ENCODE measurements around the gene NOTUM.

The NOTUM gene

DNA sequence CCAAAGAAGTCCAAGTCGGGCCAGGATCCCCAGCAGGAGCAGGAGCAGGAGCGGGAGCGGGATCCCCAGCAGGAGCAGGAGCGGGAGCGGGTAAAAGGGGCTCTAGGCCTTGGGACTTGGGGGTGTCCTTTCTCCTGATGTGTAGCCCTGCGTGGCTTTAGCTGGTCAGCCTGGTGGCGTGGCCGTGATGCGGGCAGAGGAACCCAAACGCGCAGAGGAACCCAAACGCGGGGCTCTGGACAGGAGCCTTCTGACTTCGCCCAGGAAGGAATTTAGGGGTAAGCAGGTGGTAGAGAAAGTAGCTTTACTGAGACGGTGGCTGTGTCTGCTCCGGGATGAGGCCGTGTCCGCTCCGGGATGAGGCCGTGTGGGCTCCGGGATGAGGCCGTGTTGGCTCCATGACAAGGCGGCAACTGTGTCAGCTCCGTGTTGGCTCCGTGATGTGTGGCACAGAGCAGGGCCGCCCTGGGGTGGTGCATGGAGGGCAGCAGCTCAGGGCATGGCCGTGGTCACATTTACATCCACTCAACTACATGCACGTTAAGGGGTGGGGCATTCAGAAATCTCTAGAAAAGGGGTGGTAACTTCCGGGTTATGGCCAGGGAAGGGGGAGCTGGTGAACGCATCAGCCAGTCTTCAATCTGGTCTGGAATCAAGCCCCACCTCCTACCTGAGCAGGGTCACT is 35.9 kb upstream of the NOTUM start:
- POLR2A ChIA-PET: interaction anchor here (0.5 to 0.6 kb wide), 2 partner anchors 27 to 61 kb away, joined by 3 to 4 read pairs; no protein-coding TSS in a partner anchor
- TF ChIP-seq, protein P1, sequence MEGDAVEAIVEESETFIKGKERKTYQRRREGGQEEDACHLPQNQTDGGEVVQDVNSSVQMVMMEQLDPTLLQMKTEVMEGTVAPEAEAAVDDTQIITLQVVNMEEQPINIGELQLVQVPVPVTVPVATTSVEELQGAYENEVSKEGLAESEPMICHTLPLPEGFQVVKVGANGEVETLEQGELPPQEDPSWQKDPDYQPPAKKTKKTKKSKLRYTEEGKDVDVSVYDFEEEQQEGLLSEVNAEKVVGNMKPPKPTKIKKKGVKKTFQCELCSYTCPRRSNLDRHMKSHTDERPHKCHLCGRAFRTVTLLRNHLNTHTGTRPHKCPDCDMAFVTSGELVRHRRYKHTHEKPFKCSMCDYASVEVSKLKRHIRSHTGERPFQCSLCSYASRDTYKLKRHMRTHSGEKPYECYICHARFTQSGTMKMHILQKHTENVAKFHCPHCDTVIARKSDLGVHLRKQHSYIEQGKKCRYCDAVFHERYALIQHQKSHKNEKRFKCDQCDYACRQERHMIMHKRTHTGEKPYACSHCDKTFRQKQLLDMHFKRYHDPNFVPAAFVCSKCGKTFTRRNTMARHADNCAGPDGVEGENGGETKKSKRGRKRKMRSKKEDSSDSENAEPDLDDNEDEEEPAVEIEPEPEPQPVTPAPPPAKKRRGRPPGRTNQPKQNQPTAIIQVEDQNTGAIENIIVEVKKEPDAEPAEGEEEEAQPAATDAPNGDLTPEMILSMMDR (IDR thresholded peaks at IDR 0.05; ENCODE audit: control extremely low read depth, extremely low read depth, low read depth, missing control alignments): no peak
- DNase-seq (ENCODE audit: extremely low spot score): no peak
- CTCF ChIA-PET: interaction anchor here (0.8 to 1.7 kb wide), 2 partner anchors 24 to 34 kb away, joined by 3 to 5 read pairs; no protein-coding TSS in a partner anchor

GRCh38 chr17:81996232-81996756 is 35.3 kb upstream of the NOTUM start:
- TF ChIP-seq, protein P1 (IDR thresholded peaks at IDR 0.05; ENCODE audit: control extremely low read depth, extremely low read depth, low read depth, missing control alignments): no peak
- ChIA-PET CTCF (interaction anchor here (0.8 to 1.7 kb wide), 2 partner anchors 24 to 34 kb away, joined by 3 to 5 read pairs; no protein-coding TSS in a partner anchor), POLR2A (interaction anchor here (0.5 kb wide), 1 partner anchor 26 kb away, joined by 3 read pairs; no protein-coding TSS in a partner anchor)
- DNase-seq (ENCODE audit: extremely low spot score): no peak

- no peak for DNase-seq (ENCODE audit: extremely low spot score)
- POLR2A ChIA-PET: no interaction called here
- TF ChIP-seq, protein P1 (IDR thresholded peaks at IDR 0.05; ENCODE audit: control extremely low read depth, extremely low read depth, low read depth, missing control alignments): no peak
- CTCF ChIA-PET: interaction anchor here (0.9 to 1.2 kb wide), 2 partner anchors 33 to 36 kb away, joined by 3 read pairs; no protein-coding TSS in a partner anchor
These were observed 34.7 kb upstream of the NOTUM start for GRCh38 chr17:81995463-81996231.

- no peak for DNase-seq (ENCODE audit: extremely low spot score)
- TF ChIP-seq, protein P1 (IDR thresholded peaks at IDR 0.05; ENCODE audit: control extremely low read depth, extremely low read depth, low read depth, missing control alignments): no peak
- POLR2A ChIA-PET: no interaction called here
- CTCF ChIA-PET: interaction anchor here (0.9 to 1.2 kb wide), 2 partner anchors 34 to 35 kb away, joined by 3 read pairs; no protein-coding TSS in a partner anchor
These were observed 33.8 kb upstream of the NOTUM start for GRCh38 chr17:81994593-81995462.

DNA sequence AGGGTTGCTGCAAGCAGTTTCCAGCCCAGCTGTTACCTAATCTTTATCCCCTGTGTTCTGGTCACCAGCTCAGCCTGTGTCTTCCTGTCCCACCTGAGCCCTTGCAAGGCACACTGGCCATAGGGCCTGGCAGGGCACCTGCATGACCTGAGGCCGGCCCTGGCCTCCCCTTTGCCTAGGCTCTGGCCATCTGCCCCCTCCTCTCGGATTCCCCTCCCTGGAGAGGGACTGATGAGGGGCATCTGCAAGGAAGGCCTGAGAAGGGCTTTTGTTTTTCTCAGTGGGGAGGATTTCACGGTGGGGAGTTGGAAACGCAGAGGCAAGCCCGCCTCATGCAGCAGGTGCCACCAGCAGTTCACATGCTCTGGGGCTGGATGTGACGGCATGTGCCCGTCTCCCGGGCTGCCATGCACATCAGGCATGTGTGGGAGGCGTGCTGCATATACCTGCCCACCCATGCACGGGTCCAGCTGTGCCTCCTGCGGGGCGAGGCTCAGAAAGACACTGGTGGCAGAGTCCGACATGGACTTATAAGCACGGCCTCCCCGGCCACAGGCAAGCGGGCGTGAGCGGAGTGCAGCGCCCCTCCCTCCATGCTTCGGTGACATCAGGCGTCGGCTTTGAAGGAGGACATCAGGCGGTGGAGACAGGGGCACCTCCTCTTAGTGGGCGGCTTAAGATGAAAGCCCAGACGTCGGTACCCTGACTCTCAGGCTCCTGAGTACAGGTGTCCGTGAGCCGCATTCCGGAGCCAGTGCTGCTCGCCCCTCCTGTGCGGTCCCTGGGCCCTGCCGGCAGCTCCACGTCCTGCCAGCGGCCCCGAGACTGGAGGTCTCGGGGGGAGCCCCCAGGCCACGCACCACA is 33.0 kb upstream of the NOTUM start:
- no peak for DNase-seq (ENCODE audit: extremely low spot score)
- POLR2A ChIA-PET: no interaction called here
- TF ChIP-seq, protein P1 (IDR thresholded peaks at IDR 0.05; ENCODE audit: control extremely low read depth, extremely low read depth, low read depth, missing control alignments): no peak
- CTCF ChIA-PET: no interaction called here

Measured in GM10248 (cell line).